NCI-H2081 (cell line): Measurements from ENCODE around the gene OPN1LW.
"Not testable (repeated sequence)": the region's sequence is repeated elsewhere in the genome, so short reads cannot be mapped to it uniquely, and the experiment has no call there.

Experiments
- DNase-seq, 2 experiments: peaks; one replicate each; lab custom pipeline; 2025; lab: John Stamatoyannopoulos, UW

OPN1LW gene

GRCh38 chrX:154144010-154144409 lies at the start of gene OPN1LW:
OPN1LW (plus strand) TSS chrX:154144243; CDS start chrX:154144284, 41 bp downstream.
- not testable (repeated sequence) for DNase-seq

GRCh38 chrX:154094833-154095232 lies 49.2 kb upstream of the OPN1LW start:
- no peak for DNase-seq

GRCh38 chrX:154096140-154097002 lies 47.7 kb upstream of the OPN1LW start:
- DNase-seq, result no peak

DNA sequence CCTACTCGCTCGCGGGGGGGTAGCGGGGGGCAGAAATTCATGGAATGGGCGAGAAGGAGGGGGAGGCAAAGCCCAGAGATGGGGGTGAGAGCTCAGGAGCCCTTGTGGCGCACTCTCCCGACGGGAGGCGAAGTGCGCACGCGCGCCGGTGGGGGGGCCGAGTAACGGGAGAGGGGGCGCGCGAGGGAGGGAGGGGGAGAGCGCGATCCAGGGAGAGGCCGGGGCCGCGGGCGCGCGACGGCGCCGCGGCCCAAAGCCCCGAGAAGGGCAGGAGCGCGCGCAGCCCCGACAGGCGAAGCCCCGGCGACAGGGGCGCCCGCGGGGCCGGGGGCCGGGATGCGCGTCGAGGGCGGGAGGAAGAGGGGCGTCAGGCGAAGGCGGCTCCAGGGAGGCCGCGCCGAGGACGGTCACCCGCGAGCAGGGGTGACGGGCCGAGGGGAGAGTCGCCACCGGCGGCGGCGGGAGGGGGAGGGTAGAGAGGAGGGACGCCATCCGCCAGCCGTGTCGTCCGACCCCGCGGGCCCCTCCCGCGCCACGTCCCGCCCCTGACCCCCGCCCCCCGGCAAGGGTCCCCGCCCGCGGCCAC lies 46.9 kb upstream of the OPN1LW start:
- DNase-seq, result peak; percentile 24 to 64

- peak; percentile 83 to 86 for DNase-seq
These were observed 46.2 kb upstream of the OPN1LW start, which contains the start of gene MECP2 for GRCh38 chrX:154097589-154098541. MECP2 (minus strand) TSS chrX:154097717.

- DNase-seq, result no peak
These were observed 45.5 kb upstream of the OPN1LW start for GRCh38 chrX:154098551-154098950.

GRCh38 chrX:154113729-154114128 lies 30.3 kb upstream of the OPN1LW start:
- no peak for DNase-seq

DNA sequence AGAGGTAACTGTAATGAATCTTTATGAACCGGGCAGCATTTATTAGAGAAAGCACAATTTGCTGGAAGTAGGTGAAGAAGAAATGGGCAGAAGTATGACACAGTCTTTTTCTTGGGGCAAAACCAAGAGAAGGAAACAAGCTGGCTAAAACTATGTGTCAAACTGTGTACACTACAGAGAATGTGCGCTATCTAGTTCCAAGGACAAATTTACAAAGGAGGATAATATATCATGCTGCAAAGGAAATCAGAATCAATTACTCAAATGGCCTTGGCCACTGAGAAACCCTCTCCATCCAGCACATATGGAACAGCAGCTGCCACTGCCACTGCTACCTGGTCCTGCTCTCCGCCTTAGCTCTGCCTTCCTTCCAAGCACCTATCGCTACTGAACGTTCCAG lies 29.4 kb upstream of the OPN1LW start:
- no peak for DNase-seq

DNA sequence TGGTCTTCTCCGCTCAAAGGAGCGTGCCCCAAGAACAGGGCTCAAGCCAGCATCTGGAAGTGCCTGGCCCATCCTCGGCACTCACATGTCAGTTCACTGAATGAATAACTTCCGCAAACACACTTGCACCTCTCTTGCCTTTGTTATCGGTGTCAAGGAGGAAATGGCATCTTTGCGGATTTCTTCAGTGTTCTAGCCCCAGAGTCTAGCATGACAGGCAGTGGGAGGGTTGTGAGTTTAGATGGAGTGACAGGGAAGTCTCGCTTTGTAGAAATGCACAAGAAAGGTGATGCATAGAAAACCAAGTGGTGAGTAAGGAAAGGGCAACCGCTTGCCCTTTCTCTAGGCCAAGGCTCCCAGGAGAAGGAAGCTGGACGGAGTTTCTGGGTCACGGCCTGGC lies 29.0 kb upstream of the OPN1LW start:
- DNase-seq, result no peak

DNA sequence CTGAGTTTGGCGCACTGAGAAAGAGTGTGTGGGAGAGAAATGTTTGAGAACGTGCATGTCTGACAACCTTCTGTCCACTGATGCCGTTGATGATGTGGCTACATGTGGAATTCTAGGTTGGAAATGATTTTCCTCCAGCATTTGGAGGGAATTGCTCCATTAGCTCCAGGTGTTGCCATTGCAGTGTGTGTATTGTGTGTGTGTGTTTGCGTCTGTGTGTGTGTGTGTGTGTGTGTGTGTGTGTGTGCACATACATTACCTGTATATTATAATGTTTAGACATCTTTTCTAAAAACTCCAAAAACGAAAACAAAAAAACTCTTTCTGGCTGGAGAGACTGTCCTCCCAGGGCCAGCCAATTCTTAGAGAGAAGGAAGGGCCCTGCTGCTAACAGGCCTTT lies 28.3 kb upstream of the OPN1LW start:
- DNase-seq, result no peak

GRCh38 chrX:154116426-154117211 lies 27.4 kb upstream of the OPN1LW start:
- no peak for DNase-seq

DNA sequence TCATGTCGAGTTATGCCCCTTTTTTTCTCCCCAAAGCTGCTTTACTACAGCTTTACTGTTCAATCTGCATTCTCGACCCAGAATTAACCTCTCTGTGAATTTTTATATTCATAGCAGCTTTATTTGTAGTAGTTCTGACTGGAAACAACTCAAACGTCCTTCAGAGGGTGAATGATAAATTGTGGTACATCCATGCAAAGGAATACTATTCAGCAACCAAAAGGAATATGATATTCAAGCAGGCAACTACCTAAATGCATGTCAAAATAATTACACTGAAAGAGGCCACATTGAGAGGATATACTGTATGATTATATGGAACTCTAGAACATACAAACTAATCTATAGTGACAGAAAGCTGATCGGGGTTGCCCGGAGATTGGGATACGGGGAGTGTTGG lies 26.5 kb upstream of the OPN1LW start:
- no peak for DNase-seq

DNA sequence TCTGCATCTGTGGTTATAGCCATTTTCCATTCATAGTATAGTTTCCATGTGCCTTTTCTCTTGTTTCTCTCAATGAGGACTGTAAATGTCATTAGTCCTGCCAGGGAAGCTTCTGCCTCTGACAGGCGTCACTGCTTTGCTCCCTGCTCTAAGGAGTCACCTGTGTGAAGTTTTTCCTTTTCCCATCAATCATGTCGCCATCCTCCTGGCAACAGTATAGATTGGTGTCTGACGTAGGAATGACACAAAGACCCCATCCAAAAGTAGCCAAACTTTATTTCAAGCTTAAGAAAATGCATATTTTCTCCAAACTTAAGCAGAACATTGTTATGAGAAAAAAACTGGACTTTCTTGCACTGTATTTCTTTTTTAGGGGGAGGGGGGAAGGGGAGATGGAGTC lies 23.5 kb upstream of the OPN1LW start:
- no peak for DNase-seq

GRCh38 chrX:154121207-154121606 lies 22.8 kb upstream of the OPN1LW start:
- no peak for DNase-seq

GRCh38 chrX:154121961-154122360 lies 22.1 kb upstream of the OPN1LW start:
- no peak for DNase-seq

DNA sequence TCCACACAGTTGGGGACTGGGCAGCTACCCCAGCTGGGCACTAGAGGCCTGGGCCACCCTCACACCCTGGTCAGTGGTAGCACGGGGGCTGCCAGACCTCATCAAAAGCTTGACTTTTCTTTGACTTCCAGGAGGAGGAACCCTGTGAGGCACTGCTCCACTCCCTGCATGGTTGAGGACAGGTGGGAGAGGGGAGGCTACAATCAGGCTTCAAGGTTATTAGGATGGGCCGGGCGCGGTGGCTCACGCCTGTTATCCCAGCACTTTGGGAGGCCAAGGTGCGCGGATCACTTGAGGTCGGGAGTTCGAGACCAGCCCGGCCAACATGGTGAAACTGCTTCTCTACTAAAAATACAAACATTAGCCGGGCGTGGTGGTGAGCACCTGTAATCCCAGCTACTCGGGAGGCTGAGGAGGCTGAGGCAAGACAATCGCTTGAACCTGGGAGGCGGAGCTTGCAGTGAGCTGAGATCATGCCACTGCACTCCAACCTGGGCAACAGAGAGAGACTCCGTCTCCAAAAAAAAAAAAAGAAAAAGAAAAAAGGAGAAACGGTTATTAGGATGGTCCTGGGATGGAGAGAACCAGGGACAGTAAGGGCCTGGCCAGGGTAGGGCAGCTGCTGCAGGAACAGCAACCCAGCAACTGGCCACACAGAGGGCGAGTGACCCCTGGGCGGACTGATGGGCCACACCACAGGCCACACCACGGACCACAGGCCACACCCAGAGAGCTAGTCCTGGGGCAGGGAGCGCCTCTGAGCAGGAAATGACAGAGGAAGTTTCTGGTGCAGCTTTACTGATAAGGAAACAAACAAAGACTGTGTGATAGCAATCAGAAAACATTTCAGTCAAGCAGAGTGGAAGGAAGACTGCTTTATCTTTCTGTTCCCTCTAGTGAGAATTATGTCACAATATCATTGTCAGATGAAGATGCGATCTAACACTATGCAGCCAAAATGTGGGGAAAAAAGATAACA lies 20.5 kb upstream of the OPN1LW start:
- DNase-seq, result no peak

DNA sequence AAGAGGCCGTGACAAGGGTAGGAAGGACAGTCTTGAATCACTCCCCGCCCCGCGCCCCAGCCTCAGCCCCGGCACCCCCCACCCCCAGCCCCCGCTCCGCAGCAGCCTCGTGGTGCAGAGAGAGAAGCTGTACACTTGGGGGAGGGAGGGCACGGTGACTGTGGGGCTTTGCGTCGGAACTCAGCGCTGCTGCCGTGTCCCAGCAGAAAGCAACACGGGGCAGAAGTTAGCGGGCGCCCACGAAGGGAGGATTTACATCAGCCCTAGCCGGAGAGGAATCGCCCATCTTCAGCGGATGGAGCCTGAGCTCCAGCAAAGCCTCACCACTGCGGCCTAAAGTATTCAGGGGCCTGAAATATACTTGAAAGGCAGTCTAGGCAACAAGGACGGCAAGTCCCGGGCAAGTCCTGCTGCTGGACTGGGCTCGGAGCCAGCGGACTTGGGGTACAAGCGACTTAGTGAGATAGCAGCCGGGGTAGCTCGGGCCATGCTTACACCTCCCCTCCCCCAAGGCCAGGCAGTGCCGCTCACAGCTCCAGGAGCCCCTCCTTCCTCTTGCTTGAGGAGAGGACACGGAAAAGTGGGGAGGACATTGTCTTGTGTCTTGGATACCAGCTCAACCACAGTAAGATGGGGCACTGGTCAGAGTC lies 18.5 kb upstream of the OPN1LW start:
- no peak for DNase-seq

DNA sequence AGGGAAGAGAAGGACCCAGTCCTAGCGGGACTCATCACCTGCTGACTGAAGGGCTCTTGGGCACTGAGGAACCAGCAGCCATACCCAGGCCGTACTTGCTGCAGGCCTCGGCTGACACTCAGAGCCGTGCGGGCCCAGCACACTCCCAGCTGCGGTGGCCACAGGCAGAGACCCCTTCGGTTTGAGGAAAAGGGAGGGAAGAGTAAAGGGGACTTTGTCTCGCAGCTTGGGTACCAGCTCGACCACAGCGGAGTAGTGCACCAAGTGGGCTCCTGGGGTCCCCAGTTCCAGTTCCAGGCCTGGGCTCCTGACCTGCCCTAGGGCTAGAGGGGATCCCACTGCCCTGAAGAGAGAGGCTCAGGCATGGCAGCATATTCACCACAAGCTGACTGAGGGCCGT lies 17.9 kb upstream of the OPN1LW start:
- no peak for DNase-seq

- no peak for DNase-seq
These were observed 12.1 kb upstream of the OPN1LW start for GRCh38 chrX:154131955-154132354.

- DNase-seq, result no peak
These were observed 11.7 kb upstream of the OPN1LW start for GRCh38 chrX:154132366-154132765.
